K562 (cell line): Measurements from ENCODE around the gene CGREF1. TPM values are rescaled to one million over a fixed set of nuclear protein-coding genes. Genes with fewer than 3 reads are reported as not detected.

Experiments used
- CAMTA2 ChIP-seq: fragments of 250-450 bp; sonication (Bioruptor Pico); conservative IDR thresholded peaks from 2 replicates; pipeline ENCODE4 v1.5.1; 2022
- EP300 ChIP-seq: IDR thresholded peaks from 2 replicates; pipeline ENCODE4 v1.6.1; 2012; ENCODE audit warnings: low read length, improper control_type of control experiment
- ETV6 ChIP-seq, 3 experiments: fragments of 150-350 bp in 1 of 3; sonication (generic) in 1 of 3; formaldehyde crosslinking in 1 of 3; IDR thresholded peaks; 2 replicates each; pipeline versions ENCODE4 v1.6.1 to v1.8.0; 2014 to 2022; ENCODE audit warnings: borderline replicate concordance in 2 of 3, low read depth in 2 of 3, antibody characterized with exemption in 1 of 3, low read length in 1 of 3, mild to moderate bottlenecking in 1 of 3, missing genetic modification reagents in 1 of 3
- FOS ChIP-seq: IDR thresholded peaks from 3 replicates; pipeline ENCODE4 v1.6.1; 2011; ENCODE audit not compliant: insufficient read length; ENCODE audit errors: extremely low read depth
- GABPB1 ChIP-seq: sonication (generic); formaldehyde crosslinking; IDR thresholded peaks from 2 replicates; pipeline ENCODE4 v1.8.0; 2022; ENCODE audit warnings: mild to moderate bottlenecking, missing genetic modification reagents
- GATAD2A ChIP-seq: fragments of 450-650 bp; IDR thresholded peaks from 2 replicates; pipeline ENCODE4 v1.6.1; 2017
- GTF2E2 ChIP-seq: fragments of 200-800 bp; sonication (Bioruptor generic); IDR thresholded peaks from 2 replicates; pipeline ENCODE4 v1.6.1; 2016; ENCODE audit warnings: missing genetic modification characterization, missing compliant biosample characterization
- HNRNPLL ChIP-seq: fragments of 200-400 bp; formaldehyde crosslinking; IDR thresholded peaks from 2 replicates; pipeline ENCODE4 v1.6.1; 2017; ENCODE audit warnings: low read length, low read depth, mild to moderate bottlenecking; ENCODE audit not compliant: poor library complexity, severe bottlenecking
- HOMEZ ChIP-seq: fragments of 250-450 bp; sonication (Bioruptor Pico); IDR thresholded peaks from 2 replicates; pipeline ENCODE4 v1.4.0; 2020; ENCODE audit warnings: mild to moderate bottlenecking, moderate library complexity
- KDM1A ChIP-seq, 2 experiments: fragments of 450-650 bp; IDR thresholded peaks; 2 replicates each; pipeline ENCODE4 v1.6.1; 2016; ENCODE audit warnings: mild to moderate bottlenecking in 2 of 2
- MEF2A ChIP-seq: IDR thresholded peaks from 2 replicates; pipeline ENCODE4 v1.6.1; 2011; ENCODE audit warnings: low read depth, mild to moderate bottlenecking, low read length, moderate library complexity; ENCODE audit not compliant: control insufficient read depth
- NBN ChIP-seq: fragments of 450-650 bp; IDR thresholded peaks from 2 replicates; pipeline ENCODE4 v1.6.1; 2016; ENCODE audit warnings: low read depth, mild to moderate bottlenecking
- NCOR1 ChIP-seq: fragments of 450-650 bp; IDR thresholded peaks from 2 replicates; pipeline ENCODE4 v1.6.1; 2016; ENCODE audit warnings: mild to moderate bottlenecking, moderate library complexity
- NR4A1 ChIP-seq, 2 experiments: fragments of 250-450 bp in 1 of 2; fragments of 450-650 bp in 1 of 2; sonication (Bioruptor Pico) in 1 of 2; IDR thresholded peaks; 2 replicates each; pipeline versions ENCODE4 v1.4.0 to v1.6.1; 2016 to 2020; ENCODE audit warnings: mild to moderate bottlenecking in 2 of 2, missing compliant biosample characterization in 1 of 2, missing genetic modification characterization in 1 of 2, moderate library complexity in 1 of 2
- NUFIP1 ChIP-seq: fragments of 450-650 bp; IDR thresholded peaks from 2 replicates; pipeline ENCODE4 v1.6.1; 2018; ENCODE audit not compliant: partially characterized antibody
- RBM17 ChIP-seq: fragments of 200-400 bp; formaldehyde crosslinking; IDR thresholded peaks from 2 replicates; pipeline ENCODE4 v1.6.1; 2017; ENCODE audit warnings: low read depth, mild to moderate bottlenecking, low read length, borderline replicate concordance
- RCOR1 ChIP-seq, 2 experiments: IDR thresholded peaks; 2 replicates each; pipeline ENCODE4 v1.6.1; 2012; ENCODE audit warnings: low read depth in 2 of 2, low read length in 2 of 2, borderline replicate concordance in 1 of 2, improper control_type of control experiment in 1 of 2
- RFX1 ChIP-seq: fragments of 450-650 bp; IDR thresholded peaks from 2 replicates; pipeline ENCODE4 v1.6.1; 2016; ENCODE audit warnings: mild to moderate bottlenecking, moderate library complexity
- RUNX1 ChIP-seq: sonication (generic); IDR thresholded peaks from 2 replicates; pipeline ENCODE4 v1.6.1; 2016; ENCODE audit warnings: antibody characterized with exemption, low read depth
- SFPQ ChIP-seq: fragments of 200-400 bp; formaldehyde crosslinking; IDR thresholded peaks from 2 replicates; pipeline ENCODE4 v1.6.1; 2017; ENCODE audit warnings: mild to moderate bottlenecking, low read depth, low read length, moderate library complexity
- TEAD1 ChIP-seq, 2 experiments: fragments of 450-650 bp in 1 of 2; sonication (generic) in 1 of 2; formaldehyde crosslinking; IDR thresholded peaks; 2 replicates each; pipeline versions ENCODE4 v1.4.0 to v1.8.0; 2020 to 2022; ENCODE audit warnings: mild to moderate bottlenecking in 2 of 2, missing genetic modification reagents in 1 of 2
- ZBTB43 ChIP-seq: sonication (generic); formaldehyde crosslinking; IDR thresholded peaks from 2 replicates; pipeline ENCODE4 v1.8.0; 2023; ENCODE audit warnings: mild to moderate bottlenecking, missing genetic modification reagents
- ZEB2 ChIP-seq: fragments of 450-650 bp; IDR thresholded peaks from 2 replicates; pipeline ENCODE4 v1.6.1; 2016
- ZNF23 ChIP-seq: fragments of 250-450 bp; sonication (Bioruptor Pico); IDR thresholded peaks from 2 replicates; pipeline ENCODE4 v1.4.0; 2020; ENCODE audit warnings: mild to moderate bottlenecking
- ZNF41 ChIP-seq: fragments of 250-450 bp; sonication (Bioruptor Pico); conservative IDR thresholded peaks from 2 replicates; pipeline ENCODE4 v1.4.0; 2020; ENCODE audit warnings: mild to moderate bottlenecking
- ZNF780A ChIP-seq: fragments of 250-450 bp; sonication (Bioruptor Pico); IDR thresholded peaks from 2 replicates; pipeline ENCODE4 v1.5.0; 2021; ENCODE audit warnings: mild to moderate bottlenecking
- ZZZ3 ChIP-seq: fragments of 450-650 bp; IDR thresholded peaks from 2 replicates; pipeline ENCODE4 v1.6.1; 2016; ENCODE audit warnings: antibody characterized with exemption, mild to moderate bottlenecking, moderate library complexity
- polyA plus RNA-seq, 8 experiments: library from polyadenylated mRNA; depleted of rRNA in 4 of 8; stranded (reverse) in 5 of 8; unstranded in 3 of 8; fragments of >200 nt; fragmentation: Nextera tagmentation in 2 of 8; fragmentation: Illumina TruSeq in 1 of 8; extraction: Ambion mirVana in 2 of 8; extraction: Trizol in 1 of 8; gene quantifications; 2 replicates each; pipeline versions ENCODE4 v1.2.1 to v1.2.3, GENCODE V29; 2011 to 2014; ENCODE audit warnings: inconsistent platforms in 1 of 8, missing spikeins in 1 of 8
- total RNA-seq, 7 experiments: library from RNA; depleted of rRNA in 6 of 7; stranded (reverse); fragments of >200 nt in 6 of 7; fragmentation: Illumina TruSeq in 2 of 7; extraction: Trizol in 2 of 7; gene quantifications; 2 replicates each; pipeline versions ENCODE4 v1.2.1 to v1.2.3, GENCODE V29; 2011 to 2021; ENCODE audit warnings: low replicate concordance in 1 of 7

CGREF1 gene
- total and polyA plus RNA-seq, 9 of the 15 experiments (the other 6 are each of a cell fraction or from before 2014, with no cell fraction given): 0.07 to 0.50 (median 0.37) TPM

GRCh38 chr2:27085673-27086089, 33.2 kb downstream of the CGREF1 start (continued):
- TF ChIP-seq HOMEZ (CRISPR knock-in tag) (no peak), EP300 (no peak), CAMTA2 (CRISPR knock-in tag) (no peak), HNRNPLL (peak; percentile 78), RBM17 (no peak), ETV6 (IDR thresholded peaks at IDR 0.05; ENCODE audit: borderline replicate concordance in 1 of 2, low read depth in 2 of 2, low read length in 1 of 2) (no peak), ETV6 (CRISPR knock-in tag; IDR thresholded peaks at IDR 0.05; ENCODE audit: borderline replicate concordance) (no peak), GABPB1 (CRISPR knock-in tag) (no peak), GATAD2A (0 out of 2 replicates have a peak, but pooled peaks have one; percentile 48), MEF2A (no peak), ZBTB43 (CRISPR knock-in tag) (no peak), ZNF780A (CRISPR knock-in tag) (no peak), NCOR1 (no peak), GTF2E2 (tag) (no peak), ZNF41 (CRISPR knock-in tag) (no peak), NUFIP1 (no peak), ZZZ3 (no peak), FOS (no peak), NBN (no peak), SFPQ (no peak), KDM1A (IDR thresholded peaks at IDR 0.05) (no peak), ZNF23 (CRISPR knock-in tag) (no peak), NR4A1 (CRISPR knock-in tag; IDR thresholded peaks at IDR 0.05) (no peak), NR4A1 (tag; IDR thresholded peaks at IDR 0.05) (peak; percentile 27; the same call in 1 of the 2 replicates), RUNX1 (no peak), ZEB2 (no peak), RFX1 (no peak), TEAD1 (CRISPR knock-in tag; IDR thresholded peaks at IDR 0.05) (peak in 1 of 2 experiments; percentile 22; a peak in 2 of 4 replicates), RCOR1 (IDR thresholded peaks at IDR 0.05; ENCODE audit: borderline replicate concordance in 1 of 2, low read depth in 2 of 2, low read length in 2 of 2) (peak in 1 of 2 experiments; percentile 44; a peak in 1 of 4 replicates)
